Colon (tissue), 2 donors: ENCODE measurements around the gene TSPAN9.

Source experiments
- FAIRE-seq: peaks from 2 replicates; lab custom pipeline; 2012; peaks lifted over from hg19 to GRCh38; lab: Jason Lieb, UNC
- donor health status: control.
- donor health status: control.

Gene TSPAN9

GRCh38 chr12:3141339-3142321, 64.5 kb downstream of the TSPAN9 start:
- no peak for FAIRE-seq

GRCh38 chr12:3142386-3142785, 65.2 kb downstream of the TSPAN9 start:
- FAIRE-seq: no peak

GRCh38 chr12:3144495-3144894, 67.3 kb downstream of the TSPAN9 start:
- FAIRE-seq: no peak

GRCh38 chr12:3145033-3145432, 67.9 kb downstream of the TSPAN9 start:
- FAIRE-seq: no peak

GRCh38 chr12:3145546-3146310, 68.5 kb downstream of the TSPAN9 start:
- FAIRE-seq: no peak

GRCh38 chr12:3147260-3147659, 70.1 kb downstream of the TSPAN9 start:
- no peak for FAIRE-seq

GRCh38 chr12:3148366-3149000, 71.3 kb downstream of the TSPAN9 start:
- no peak for FAIRE-seq

- no peak for FAIRE-seq
These were observed 72.5 kb downstream of the TSPAN9 start for GRCh38 chr12:3149515-3150307.

- FAIRE-seq: no peak
These were observed 73.1 kb downstream of the TSPAN9 start for GRCh38 chr12:3150308-3150670.

- no peak for FAIRE-seq
These were observed 74.0 kb downstream of the TSPAN9 start for GRCh38 chr12:3150931-3151835.

GRCh38 chr12:3152011-3152511, 74.9 kb downstream of the TSPAN9 start:
- FAIRE-seq: no peak

- FAIRE-seq: no peak
These were observed 75.7 kb downstream of the TSPAN9 start for GRCh38 chr12:3152892-3153291.

GRCh38 chr12:3154006-3154405, 76.8 kb downstream of the TSPAN9 start:
- FAIRE-seq: no peak

GRCh38 chr12:3155702-3156370, 78.7 kb downstream of the TSPAN9 start:
- no peak for FAIRE-seq

- FAIRE-seq: no peak
These were observed 80.6 kb downstream of the TSPAN9 start for GRCh38 chr12:3157581-3158323.

- FAIRE-seq: no peak
These were observed 81.8 kb downstream of the TSPAN9 start for GRCh38 chr12:3158851-3159465.

GRCh38 chr12:3160081-3160480, 82.9 kb downstream of the TSPAN9 start:
- FAIRE-seq: no peak

- no peak for FAIRE-seq
These were observed 84.7 kb downstream of the TSPAN9 start for GRCh38 chr12:3161861-3162260.
